GM18519 (cell line): Measurements from ENCODE around the gene COQ6.
"Not testable (repeated sequence)": the region's sequence is repeated elsewhere in the genome, so short reads cannot be mapped to it uniquely, and the experiment has no call there.

Experiments used
- ATAC-seq: cut with Tn5 transposase; IDR thresholded peaks from one replicate; pipeline ENCODE4 v1.9.1; 2021; ENCODE audit warnings: mild to moderate bottlenecking, moderate library complexity; ENCODE audit not compliant: unreplicated experiment, low FRiP score

COQ6 gene

GRCh38 chr14:73976125-73976524 lies 26.0 kb downstream of the COQ6 start:
- no peak for ATAC-seq

DNA sequence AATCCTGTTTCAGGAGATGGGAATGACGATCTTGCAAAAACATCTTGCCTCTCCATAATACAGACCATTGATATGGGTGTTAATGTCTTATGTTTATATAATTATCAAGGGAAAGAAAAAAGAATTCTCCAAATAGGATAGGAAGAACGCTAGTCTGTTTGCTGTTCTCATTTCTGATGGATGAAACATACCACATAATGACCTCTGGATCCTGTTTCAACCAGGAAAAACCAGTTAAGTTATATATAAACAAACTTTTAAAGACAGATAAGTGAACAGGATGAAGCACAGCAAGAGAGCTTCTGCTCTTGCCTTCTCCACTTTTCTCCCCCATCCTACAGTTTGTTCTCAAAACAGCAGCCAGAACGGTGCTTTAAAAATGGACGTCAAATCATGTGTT lies 27.8 kb downstream of the COQ6 start:
- ATAC-seq: no peak

DNA sequence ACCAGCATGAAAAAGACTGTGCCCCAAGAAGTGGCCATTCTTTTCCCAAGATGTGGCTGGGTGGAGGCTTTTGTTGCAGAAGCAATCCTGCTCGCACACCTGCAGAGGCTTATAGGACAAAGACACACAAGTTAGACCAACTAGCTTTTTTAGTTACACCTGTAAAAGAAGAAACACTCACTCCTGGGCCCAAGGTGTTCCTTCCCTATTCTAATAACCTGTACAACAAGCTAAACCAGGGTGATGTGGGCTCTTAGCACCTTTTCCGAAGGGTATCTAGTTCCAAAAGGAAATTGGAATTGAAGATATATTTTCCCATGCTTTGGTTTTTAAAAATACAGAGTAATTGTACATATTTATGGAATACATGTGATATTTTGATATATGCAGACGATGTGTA lies 38.0 kb downstream of the COQ6 start:
- no peak for ATAC-seq

DNA sequence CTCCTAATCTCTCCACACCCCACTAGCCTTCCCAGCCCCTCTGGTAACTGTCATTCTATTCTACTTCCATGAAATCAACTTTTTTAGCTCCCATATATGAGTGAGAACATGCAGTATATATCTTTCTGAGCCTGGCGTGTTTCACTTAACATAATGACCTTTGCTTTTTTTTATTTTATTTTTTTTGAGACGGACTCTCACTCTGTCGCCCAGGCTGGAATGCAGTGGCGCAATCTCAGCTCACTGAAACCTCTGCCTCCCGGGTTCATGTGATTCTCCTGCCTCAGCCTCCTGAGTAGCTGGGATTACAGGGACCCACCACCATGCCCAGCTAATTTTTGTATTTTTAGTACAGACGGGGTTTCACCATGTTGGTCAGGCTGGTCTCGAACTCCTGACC lies 38.6 kb downstream of the COQ6 start:
- not testable (repeated sequence) for ATAC-seq

DNA sequence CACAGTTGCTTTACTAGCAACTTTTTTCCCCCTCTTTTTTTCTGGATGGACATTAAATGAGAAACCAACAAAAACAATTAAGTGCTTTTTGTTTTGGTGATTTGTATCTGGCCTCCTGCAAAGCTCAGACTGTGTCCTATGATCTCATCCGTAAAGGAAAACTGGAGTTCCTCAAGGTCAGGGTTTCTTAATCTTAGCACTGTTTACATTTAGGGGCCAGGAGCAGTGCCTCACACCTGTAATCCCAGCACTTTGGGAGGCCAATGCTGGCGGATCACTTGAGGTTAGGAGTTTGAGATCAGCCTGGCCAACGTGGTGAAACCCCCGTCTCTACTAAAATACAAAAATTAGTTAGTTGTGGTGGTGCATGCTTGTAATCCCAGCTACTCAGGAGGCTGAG lies 41.0 kb downstream of the COQ6 start:
- no peak for ATAC-seq

DNA sequence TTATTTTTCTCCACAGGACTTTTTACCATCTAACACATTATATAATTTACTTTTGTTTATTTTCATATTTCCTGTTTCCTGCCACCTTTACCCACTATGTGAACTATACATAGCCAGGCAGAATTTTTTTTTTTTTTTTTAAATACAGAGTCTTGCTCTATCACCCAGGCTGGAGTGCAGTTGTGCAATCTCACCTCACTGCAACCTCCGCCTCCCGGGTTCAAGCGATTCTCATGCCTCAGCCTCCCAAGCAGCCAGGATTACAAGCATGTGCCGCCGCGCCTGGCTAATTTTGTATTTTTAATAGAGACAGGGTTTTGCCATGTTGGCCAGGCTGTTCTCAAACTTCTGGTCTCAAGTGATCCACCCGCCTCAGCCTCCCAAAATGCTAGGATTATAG lies 44.8 kb downstream of the COQ6 start:
- not testable (repeated sequence) for ATAC-seq

- ATAC-seq: no peak
Observed at GRCh38 chr14:73995977-73996378, 45.9 kb downstream of the COQ6 start.

- no peak for ATAC-seq
Observed at GRCh38 chr14:73996731-73997107, 46.6 kb downstream of the COQ6 start.

DNA sequence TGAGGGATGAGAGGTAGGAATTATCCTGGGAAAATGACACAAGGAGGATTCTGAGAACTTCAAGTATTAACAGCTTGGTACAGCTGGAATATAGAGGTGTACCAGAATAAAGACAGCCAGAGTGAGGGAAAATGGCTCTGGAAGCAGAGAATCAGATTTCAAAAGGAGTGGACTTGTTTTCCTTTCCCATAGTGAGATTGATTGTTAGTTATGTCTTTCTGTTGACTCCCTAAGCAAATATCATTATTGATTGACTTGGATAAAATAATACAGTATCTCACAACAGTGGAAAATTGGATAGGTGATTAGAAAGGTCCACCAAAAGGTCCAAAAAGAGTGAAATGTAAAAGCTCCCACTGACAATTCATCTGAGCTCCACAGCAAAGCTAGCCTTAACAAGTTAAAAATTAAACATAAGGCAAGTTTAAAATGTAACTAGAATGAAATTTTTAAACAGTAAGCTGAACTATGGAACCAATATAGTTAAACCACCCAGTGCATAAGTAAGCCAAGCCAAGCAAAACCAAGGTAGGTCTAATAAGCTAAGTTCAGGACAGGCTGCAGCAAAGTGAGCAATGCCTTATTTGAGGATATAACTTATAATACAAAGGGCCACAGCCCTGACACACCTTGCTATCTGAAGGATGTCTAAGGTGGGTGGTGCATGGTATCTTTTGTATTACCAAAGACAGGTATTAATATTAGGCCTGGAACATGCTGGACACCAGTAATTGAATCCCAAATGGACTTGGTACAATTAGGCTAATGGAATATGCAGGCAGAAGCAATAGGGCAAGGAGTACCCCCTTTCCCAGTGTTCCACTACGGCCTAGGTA lies 47.2 kb downstream of the COQ6 start:
- no peak for ATAC-seq

GRCh38 chr14:73997944-73998447 lies 47.9 kb downstream of the COQ6 start:
- ATAC-seq: no peak

DNA sequence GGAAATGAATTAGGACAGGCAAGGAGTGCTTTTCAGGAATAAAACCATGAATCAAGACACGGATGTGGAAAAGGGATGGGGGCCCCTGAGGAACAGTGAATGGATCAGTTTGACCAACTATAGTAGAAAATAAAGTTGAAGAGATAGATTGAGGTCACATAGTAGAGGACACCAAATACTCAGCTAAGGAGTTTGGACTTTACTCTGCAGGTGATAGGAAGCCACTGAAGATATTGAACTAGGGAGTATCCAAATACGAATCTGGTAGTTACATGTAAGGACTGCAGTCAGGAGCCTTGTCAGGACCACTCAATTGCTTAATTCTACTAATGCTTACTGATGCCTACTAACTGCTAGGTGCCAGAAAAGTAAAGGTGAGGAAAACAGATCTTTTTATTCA lies 48.6 kb downstream of the COQ6 start:
- no peak for ATAC-seq

GRCh38 chr14:74005664-74006063 lies 55.6 kb downstream of the COQ6 start:
- not testable (repeated sequence) for ATAC-seq

DNA sequence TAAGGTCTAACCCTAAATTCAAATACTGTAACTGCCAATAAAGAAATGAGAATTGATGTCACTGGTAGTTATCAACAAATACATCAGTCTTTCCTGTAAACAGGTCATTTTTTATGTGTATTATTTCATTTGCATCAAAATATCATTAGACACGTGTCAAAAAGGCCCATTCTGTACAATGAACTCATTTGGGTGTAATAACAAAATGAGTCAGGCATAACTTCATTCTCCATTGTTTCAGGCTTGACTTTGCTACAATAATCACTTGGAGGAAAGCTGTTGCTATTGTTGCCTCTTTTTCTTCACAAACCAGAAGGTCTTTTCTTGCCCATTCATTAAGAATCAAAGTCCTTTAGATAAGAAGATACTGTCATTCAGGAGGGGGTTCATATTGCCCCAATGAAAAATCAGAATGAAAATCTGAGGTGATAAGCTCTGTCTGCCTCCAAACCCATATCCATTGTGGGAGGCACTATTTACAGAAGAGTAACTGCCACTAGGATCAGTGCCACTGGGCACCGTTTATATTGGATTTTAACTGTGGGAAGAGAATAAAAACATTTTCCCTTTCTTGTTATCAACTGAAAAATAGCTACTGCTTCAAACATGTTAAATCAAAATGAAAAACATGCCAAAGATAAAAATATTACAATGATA lies 58.9 kb downstream of the COQ6 start:
- no peak for ATAC-seq
